Posterior vena cava (tissue), 2 donors: Measurements from ENCODE around the gene SIK1. TPM values are rescaled to one million over a fixed set of nuclear protein-coding genes. Genes with fewer than 3 reads are reported as not detected.

Experiments used
- DNase-seq: peaks from one replicate; pipeline ENCODE4 v3.0.0-alpha.2; 2020; ENCODE audit warnings: low spot score
- intact Hi-C, 2 donors: fragments of 100-400 bp; cut with DNase I; formaldehyde crosslinking; loops; one replicate each; pipeline versions ENCODE4 v1.14.1 to v1.14.2; 2022 to 2023
- total RNA-seq, 2 donors: library from RNA; stranded (reverse); fragmentation: NEBNext Ultra II Directional; extraction: Animal tissue kit (Norgen Biotek cat#: 25700); gene quantifications; one replicate each; pipeline ENCODE4 v1.2.1, GENCODE V29; 2021
- donor health status: DM: yes; HTN: yes; CAD: no.
- donor health status: DM: yes; HTN: yes; CAD: no.

SIK1 gene
- total RNA-seq, 2 donors from 2014 or later: 9.9 to 34.9 TPM

DNA sequence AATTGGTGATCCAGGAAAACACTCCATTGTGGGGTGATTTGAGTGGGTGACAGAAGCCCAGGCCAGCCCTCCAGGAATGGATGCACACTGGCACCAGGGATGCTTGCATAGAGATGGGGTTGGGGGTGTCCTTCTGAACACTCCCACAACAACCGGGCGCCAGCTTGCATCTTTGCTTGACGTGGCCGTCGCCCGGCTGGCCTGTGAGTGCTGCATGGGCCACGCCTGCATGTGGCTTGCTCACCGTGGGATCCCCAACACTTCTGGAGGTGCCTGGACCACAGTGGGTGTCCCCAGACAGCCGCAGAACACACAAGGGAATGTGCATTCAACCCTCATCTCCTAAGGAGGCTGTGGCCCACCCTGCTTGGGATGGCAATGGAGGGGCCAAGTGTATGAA lies 55.1 kb downstream of the SIK1 start:
- no peak for DNase-seq
- intact Hi-C loops: no loop called here

DNA sequence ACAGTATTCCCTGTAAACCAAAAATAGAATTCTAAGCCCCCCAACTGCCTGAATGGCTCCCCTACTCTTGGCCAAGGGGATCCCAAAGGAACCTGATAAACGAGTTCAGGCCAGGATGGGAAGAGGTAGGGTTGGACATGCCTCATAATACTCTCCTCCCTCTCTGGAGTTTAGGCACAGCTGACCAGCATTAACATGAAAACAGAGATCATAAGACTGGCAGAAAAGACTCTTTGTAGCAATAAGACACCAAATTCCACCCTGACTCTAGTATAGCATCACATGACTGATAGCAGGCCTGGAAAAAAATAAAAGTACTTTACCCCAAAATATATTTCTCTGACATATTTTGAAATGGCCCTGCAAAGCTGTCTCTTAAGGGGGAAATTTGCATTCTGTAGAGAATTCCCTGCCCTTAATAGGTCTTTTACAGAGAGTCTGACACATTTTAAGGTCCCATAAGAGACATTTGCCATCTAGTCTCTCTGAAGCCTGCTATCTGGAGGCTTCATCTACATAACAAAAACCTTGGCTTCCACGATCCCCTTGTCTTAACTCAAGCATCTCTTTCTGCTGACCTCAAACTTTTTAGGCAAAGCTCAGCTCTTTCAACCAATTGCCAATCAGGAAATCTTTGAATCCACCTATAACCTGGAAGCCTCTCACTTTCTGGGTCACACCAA lies 55.9 kb downstream of the SIK1 start:
- no peak for DNase-seq
- intact Hi-C loops: no loop called here

DNA sequence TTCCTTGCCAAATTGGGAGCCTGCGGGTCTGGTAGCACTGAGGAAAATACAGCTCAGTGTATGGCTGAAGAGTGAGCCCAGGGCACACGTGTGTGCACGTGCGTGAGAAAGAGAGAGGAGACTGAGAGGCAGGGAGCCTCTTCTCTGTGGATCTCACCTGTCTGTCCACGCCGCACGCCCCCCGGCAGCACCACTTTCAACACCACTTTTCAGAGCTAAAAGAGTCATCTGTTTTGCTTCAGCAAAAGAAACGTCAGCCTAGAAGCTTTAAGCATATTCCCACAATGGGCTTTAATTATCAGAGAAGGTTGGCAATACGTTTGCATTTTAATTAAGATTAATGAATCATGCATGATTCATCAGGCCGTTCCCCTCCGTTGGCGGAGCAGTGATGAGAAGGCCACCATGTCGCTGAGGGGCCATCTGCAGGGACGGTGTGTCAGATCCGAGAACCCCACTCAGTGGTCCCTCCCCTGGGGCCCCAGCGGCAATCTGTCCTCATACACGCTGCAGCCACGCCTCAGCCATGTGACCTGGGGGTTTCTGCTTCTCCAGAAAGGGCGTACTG lies 56.8 kb downstream of the SIK1 start:
- no peak for DNase-seq
- intact Hi-C loops: no loop called here

DNA sequence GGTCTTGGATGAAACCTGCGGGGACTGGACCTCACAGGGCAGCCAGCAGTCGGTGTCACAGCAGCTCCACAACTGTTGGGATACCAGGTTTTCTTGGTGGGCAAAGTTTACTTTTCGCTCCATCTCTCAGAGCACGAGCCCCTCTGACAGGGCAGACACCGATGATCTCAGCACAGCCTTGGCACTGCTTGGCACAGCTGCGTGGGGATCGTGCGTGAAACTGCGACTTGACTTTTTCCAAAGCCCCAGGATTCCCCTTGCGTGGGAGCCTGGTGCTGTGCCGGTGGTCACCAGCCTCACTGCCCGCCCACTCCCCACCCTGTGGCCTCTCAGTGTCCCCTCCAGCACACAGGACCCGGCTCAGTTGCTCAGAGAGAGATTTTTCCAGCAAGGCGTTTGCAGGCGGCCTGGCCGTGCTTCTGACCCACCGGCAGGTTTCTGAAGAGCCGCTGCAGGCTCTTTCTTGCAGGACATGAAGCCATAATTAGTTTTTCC lies 57.3 kb downstream of the SIK1 start:
- intact Hi-C loops: loop anchor here in 1 of 2 donors (1.0 kb wide), 1 partner anchor 30 kb away; no protein-coding TSS in a partner anchor

DNA sequence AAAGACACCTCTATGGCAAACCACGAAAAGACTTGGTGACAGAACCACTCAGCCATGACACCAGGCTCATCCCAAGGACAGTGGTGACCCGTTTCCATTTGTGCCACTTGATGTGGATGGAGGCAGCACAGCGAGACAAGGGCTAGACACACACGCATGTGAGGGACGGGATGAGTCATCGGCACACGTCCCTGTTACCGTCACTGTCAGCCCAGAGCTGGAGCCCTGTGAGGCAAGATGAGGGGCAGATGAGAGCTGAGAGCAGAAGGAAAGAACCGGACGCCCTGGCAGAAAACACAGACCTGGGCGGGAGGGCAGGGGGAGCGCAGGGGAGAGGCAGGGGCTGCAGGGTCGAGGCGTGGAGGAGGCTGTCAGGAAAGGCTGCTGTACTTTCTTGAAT lies 57.8 kb downstream of the SIK1 start:
- intact Hi-C loops: loop anchor here in 1 of 2 donors (1.0 kb wide), 1 partner anchor 30 kb away; no protein-coding TSS in a partner anchor
- DNase-seq: no peak

More for the DNA sequence above, 57.3 kb downstream of the SIK1 start:
- no peak for DNase-seq

DNA sequence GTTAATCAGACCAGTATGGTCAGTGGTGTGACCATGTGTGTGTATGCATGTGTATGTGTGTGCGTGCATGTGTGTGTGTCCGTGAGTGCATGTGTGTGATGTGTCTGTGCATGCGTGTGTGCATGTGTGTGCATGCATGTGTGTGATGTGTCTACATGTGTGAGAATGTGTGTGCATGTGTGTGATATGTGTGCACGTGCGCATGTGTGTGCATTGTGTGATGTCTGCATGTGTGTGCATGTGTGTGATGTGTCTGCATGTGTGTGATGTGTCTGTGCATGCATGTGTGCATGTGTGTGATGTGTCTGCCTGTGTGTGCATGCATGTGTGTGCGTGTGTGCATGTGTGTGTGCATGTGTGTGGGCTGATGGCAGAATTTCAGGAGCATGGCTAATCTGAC lies 58.2 kb downstream of the SIK1 start:
- intact Hi-C loops: loop anchor here in 1 of 2 donors (1.0 kb wide), 1 partner anchor 29 kb away; no protein-coding TSS in a partner anchor
- DNase-seq: no peak

DNA sequence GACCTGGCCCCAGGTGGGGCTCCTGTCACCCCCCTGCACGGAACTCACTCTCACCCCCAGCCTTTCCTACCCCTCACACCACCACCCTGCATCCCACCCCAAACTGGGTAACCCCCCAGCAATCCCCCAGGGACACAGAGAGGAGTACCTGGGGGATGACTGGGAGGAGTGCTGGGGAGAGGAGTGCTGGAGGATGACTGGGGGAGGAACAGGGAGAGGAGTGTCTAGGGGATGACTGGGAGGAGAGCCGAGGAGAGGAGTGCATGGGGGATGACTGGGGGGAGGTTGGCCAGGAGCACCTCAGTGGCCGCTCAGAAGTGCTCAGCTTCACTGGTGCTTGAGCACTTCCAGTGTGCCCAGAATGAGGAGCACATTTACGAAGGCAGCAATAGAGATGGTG lies 59.1 kb downstream of the SIK1 start:
- intact Hi-C loops: no loop called here
- DNase-seq: no peak

DNA sequence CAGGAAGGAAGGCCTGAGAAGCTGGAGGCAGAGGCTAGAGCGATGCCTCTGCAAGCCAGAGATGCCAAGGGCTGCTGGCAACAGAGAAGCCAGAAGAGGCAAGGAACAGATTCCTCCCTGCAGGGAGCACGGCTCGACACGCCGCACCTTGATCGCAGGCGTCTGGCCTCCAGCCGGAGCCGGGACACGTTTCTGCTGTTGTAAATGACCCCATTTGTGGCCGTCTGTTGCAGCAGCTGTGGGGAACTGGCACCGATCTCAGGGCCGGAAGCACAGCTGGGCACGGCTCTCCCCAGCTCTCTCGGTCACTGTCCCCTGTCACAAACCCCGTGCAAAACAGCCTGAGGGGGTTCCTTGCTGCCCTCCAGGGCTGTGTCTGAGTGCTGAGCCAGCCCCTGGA lies 59.6 kb downstream of the SIK1 start:
- intact Hi-C loops: no loop called here
- DNase-seq: no peak

DNA sequence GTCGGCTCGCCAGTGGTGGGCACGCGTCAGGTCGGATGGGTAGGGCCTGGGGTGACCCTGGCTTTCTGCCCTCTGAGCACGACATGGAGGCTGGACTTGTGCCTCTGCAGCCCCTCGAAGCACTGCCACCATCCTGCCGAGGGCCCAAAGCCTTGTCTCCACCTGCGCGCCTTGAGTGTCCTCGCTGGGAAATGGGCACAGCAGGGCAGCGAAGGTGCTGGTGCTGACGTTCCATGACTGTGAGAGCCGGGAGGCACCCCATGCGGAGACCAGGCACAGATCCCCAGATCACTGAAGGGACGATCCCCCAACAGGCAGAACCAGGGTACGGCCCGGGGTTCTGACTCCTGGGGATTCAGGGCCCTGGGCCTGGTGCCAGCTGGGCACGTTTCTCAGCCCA lies 60.3 kb downstream of the SIK1 start:
- DNase-seq: no peak
- intact Hi-C loops: no loop called here

DNA sequence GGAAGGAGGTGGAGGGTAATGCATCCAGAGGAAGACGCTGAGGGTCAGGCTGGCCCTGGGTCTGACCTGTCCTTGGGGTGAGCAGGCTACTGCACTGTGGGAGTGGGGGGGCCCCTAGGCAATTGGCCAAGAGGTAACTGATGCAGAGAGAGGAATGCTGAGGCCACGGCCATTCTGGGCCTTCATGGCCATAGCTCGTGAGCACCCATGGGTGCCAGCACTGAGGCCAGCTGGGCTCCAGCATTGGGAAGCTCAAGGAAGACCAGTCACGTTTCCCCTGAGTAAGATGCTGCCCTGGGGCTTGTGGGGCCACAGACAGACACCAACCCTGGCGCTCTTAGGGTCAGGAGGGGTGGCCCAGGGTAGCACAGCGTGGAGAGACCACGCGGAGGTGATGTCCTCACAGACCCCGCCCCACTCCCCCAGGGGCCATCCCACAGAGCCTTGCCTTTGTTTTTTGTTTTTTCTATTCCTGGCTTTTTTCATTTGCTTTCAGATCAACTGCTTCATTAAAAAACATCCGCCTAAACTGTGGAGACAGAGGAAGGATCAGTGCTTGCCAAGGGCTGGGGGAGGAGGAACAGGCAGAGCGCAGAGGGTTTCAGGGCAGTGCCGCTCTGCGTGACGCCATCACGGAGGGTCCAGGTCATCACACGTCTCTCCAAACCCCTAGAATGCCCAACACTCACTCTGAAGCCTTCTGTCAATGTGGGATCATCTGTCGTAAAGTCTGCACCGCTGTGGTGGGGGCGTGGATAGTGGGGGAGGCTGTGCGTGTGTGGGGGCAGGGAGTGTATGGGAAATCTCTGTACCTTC lies 61.1 kb downstream of the SIK1 start:
- no peak for DNase-seq
- intact Hi-C loops: no loop called here

DNA sequence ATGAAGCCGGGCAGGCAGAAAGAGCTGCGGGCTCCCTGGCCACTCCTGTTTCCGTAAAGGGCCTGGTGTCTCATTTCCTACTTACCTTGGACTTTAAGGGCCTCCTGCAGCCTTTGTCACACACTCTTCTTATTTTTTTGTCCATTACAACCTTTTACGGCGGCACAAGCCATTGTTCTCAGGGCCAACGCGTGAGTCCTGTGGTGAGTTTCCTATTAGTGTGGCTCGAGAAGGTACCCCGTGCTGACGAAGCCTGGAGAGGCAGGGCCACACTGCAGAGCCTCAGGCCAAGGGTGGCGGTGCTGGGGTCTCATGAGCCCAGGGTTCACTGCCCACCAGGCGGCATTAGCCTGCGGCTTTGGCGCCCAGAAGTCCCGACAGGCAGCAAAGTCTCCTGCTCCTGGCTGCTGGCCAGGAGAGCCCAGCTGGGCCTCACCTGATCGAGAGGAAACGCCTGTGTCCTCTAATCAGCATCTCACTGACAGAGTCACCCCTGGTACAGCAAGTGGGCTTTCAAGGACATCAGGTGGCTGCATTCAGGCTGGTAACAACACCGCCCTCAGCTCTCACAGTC lies 62.0 kb downstream of the SIK1 start:
- intact Hi-C loops: no loop called here
- DNase-seq: no peak

Other genes starting within 250 kb of the SIK1 start
- under 1 TPM; 0.46 to 0.48 TPM for gene HSF2BP, start 232.4 kb upstream of the SIK1 start, total RNA-seq
- 10 to 100 TPM; 14.6 to 15.2 TPM for gene RRP1B, start 232.4 kb upstream of the SIK1 start, total RNA-seq